MM.1S (cell line): ENCODE measurements around the gene ELMO1.

Experiments
- EZH2 ChIP-seq: fragments of 300-600 bp; sonication (generic); optimal IDR thresholded peaks from 2 replicates; pipeline ENCODE3; 2017; ENCODE audit warnings: low read depth, mild to moderate bottlenecking, antibody characterized with exemption, low read length, mixed read lengths
- TF ChIP-seq, protein P1 (sequence below): fragments of 300-600 bp; sonication (generic); IDR thresholded peaks from 2 replicates; pipeline ENCODE4 v1.5.1; 2016; ENCODE audit warnings: antibody characterized with exemption, low read length, mixed read lengths

DNA sequence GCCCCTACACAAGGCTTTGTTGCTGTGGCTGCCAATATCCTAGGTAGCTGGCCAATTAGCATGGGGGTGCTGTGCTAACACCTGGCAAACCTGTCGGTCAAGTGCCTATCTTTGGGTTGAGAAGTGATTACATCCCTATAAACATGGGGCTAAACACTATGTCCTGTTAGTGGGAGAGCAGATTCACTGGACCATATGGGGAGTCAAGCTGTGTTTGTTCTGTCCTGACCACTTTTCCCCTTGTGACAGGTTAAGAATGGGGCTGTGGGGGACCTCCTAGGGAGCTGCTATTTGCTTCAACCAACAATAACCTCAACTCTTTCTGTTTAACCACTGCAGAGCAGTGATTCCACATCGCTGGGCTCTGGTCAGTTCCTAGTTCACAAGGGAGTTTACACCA is 572.9 kb downstream of the ELMO1 start:
- TF ChIP-seq EZH2, result no peak
- TF ChIP-seq, protein P1, sequence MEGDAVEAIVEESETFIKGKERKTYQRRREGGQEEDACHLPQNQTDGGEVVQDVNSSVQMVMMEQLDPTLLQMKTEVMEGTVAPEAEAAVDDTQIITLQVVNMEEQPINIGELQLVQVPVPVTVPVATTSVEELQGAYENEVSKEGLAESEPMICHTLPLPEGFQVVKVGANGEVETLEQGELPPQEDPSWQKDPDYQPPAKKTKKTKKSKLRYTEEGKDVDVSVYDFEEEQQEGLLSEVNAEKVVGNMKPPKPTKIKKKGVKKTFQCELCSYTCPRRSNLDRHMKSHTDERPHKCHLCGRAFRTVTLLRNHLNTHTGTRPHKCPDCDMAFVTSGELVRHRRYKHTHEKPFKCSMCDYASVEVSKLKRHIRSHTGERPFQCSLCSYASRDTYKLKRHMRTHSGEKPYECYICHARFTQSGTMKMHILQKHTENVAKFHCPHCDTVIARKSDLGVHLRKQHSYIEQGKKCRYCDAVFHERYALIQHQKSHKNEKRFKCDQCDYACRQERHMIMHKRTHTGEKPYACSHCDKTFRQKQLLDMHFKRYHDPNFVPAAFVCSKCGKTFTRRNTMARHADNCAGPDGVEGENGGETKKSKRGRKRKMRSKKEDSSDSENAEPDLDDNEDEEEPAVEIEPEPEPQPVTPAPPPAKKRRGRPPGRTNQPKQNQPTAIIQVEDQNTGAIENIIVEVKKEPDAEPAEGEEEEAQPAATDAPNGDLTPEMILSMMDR, result no peak
